Mucosa of rectum (tissue), 2 donors: ENCODE results near the gene IMPA2.

ENCODE experiments used
- H3K27ac ChIP-seq, 2 donors: one replicate each; pipeline ENCODE4 v1.7.0; 2013; ENCODE audit warnings: inconsistent platforms in 2 of 2, low read depth in 2 of 2, low read length in 2 of 2
- H3K27me3 ChIP-seq, 2 donors: one replicate each; pipeline ENCODE4 v1.7.0; 2013; ENCODE audit warnings: low read length in 2 of 2; ENCODE audit not compliant: control insufficient read depth in 2 of 2, insufficient read depth in 2 of 2
- H3K36me3 ChIP-seq, 2 donors: one replicate each; pipeline ENCODE4 v1.7.0; 2013; ENCODE audit warnings: low read length in 2 of 2; ENCODE audit not compliant: control insufficient read depth in 2 of 2, insufficient read depth in 2 of 2
- H3K4me1 ChIP-seq, 2 donors: one replicate each; pipeline ENCODE4 v1.7.0; 2013; ENCODE audit warnings: low read length in 2 of 2, mild to moderate bottlenecking in 1 of 2; ENCODE audit not compliant: control insufficient read depth in 2 of 2, insufficient read depth in 2 of 2
- H3K4me3 ChIP-seq, 2 donors: one replicate each; pipeline ENCODE4 v1.7.0; 2013; ENCODE audit warnings: low read length in 2 of 2
- H3K9ac ChIP-seq, 2 donors: one replicate each; pipeline ENCODE4 v1.7.0; 2013; ENCODE audit warnings: low read length in 2 of 2, low read depth in 1 of 2, mild to moderate bottlenecking in 1 of 2
- H3K9me3 ChIP-seq, 2 donors: one replicate each; pipeline ENCODE4 v1.7.0; 2013; ENCODE audit warnings: low read length in 2 of 2; ENCODE audit not compliant: control insufficient read depth in 2 of 2
- donor health status: healthy.
- donor health status: Normal muscosa, but diverticular disease.

Gene IMPA2

GRCh38 chr18:12079491-12080237, 98.4 kb downstream of the IMPA2 start:
- no peaks in the 10 kb centered on the region for H3K27me3 ChIP-seq
- H3K4me3 ChIP-seq, result no peak overlapping the region
- no peaks in the 10 kb centered on the region for H3K9me3 ChIP-seq
- H3K36me3 ChIP-seq, result no peaks in the 10 kb centered on the region
- no peak overlapping the region for H3K27ac ChIP-seq
- no peaks in the 10 kb centered on the region for H3K4me1 ChIP-seq
- H3K9ac ChIP-seq, result no peak overlapping the region
